ENCODE results near the gene ST13.

DNA sequence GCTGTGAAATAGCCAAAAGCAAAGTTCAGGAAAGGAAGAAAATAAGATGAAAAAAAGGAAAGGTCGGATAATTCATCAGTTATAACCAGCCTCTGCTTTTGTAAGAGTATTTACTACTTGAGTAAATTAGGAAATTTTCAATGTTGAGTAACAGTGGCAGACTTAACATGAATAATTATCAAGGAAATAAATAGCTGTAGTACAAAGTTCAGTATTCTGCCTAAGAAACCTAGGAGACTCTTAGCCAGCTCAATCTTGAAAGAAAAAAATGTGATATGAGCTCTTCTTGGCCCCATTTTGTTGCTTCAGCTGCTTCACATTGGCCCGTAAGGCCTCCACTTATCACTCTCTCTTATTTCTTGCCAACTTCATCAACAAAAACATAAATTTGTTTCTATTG is 22.5 kb upstream of the ST13 start:
- TF ChIP-seq, protein P1, sequence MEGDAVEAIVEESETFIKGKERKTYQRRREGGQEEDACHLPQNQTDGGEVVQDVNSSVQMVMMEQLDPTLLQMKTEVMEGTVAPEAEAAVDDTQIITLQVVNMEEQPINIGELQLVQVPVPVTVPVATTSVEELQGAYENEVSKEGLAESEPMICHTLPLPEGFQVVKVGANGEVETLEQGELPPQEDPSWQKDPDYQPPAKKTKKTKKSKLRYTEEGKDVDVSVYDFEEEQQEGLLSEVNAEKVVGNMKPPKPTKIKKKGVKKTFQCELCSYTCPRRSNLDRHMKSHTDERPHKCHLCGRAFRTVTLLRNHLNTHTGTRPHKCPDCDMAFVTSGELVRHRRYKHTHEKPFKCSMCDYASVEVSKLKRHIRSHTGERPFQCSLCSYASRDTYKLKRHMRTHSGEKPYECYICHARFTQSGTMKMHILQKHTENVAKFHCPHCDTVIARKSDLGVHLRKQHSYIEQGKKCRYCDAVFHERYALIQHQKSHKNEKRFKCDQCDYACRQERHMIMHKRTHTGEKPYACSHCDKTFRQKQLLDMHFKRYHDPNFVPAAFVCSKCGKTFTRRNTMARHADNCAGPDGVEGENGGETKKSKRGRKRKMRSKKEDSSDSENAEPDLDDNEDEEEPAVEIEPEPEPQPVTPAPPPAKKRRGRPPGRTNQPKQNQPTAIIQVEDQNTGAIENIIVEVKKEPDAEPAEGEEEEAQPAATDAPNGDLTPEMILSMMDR (IDR thresholded peaks at IDR 0.05 in 2 of 3, conservative IDR thresholded peaks at IDR 0.05 in 1 of 3; ENCODE audit: insufficient read depth in 2 of 3, low read depth in 1 of 3, low read length in 3 of 3) = no peak
- TF ChIP-seq CEBPB (tag; IDR thresholded peaks at IDR 0.05) = no peak
- TF ChIP-seq NR3C1 (CRISPR knock-in tag; IDR thresholded peaks at IDR 0.05) = no peak
- no peak for TF ChIP-seq EP300 (IDR thresholded peaks at IDR 0.05; ENCODE audit: low read length)
- TF ChIP-seq, protein P2, sequence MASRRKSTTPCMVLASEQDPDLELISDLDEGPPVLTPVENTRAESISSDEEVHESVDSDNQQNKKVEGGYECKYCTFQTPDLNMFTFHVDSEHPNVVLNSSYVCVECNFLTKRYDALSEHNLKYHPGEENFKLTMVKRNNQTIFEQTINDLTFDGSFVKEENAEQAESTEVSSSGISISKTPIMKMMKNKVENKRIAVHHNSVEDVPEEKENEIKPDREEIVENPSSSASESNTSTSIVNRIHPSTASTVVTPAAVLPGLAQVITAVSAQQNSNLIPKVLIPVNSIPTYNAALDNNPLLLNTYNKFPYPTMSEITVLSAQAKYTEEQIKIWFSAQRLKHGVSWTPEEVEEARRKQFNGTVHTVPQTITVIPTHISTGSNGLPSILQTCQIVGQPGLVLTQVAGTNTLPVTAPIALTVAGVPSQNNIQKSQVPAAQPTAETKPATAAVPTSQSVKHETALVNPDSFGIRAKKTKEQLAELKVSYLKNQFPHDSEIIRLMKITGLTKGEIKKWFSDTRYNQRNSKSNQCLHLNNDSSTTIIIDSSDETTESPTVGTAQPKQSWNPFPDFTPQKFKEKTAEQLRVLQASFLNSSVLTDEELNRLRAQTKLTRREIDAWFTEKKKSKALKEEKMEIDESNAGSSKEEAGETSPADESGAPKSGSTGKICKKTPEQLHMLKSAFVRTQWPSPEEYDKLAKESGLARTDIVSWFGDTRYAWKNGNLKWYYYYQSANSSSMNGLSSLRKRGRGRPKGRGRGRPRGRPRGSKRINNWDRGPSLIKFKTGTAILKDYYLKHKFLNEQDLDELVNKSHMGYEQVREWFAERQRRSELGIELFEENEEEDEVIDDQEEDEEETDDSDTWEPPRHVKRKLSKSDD (conservative IDR thresholded peaks at IDR 0.05; ENCODE audit: low read length) = no peak
- no peak for TF ChIP-seq ATF7 (IDR thresholded peaks at IDR 0.05)
- TF ChIP-seq DPF2 (IDR thresholded peaks at IDR 0.05) = no peak
- TF ChIP-seq, protein P3, sequence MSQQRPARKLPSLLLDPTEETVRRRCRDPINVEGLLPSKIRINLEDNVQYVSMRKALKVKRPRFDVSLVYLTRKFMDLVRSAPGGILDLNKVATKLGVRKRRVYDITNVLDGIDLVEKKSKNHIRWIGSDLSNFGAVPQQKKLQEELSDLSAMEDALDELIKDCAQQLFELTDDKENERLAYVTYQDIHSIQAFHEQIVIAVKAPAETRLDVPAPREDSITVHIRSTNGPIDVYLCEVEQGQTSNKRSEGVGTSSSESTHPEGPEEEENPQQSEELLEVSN (IDR thresholded peaks at IDR 0.05; ENCODE audit: borderline replicate concordance in 1 of 2, extremely low read depth in 1 of 2, insufficient read depth in 1 of 2, insufficient read length in 1 of 2, low read depth in 1 of 2, low read length in 1 of 2, poor library complexity in 1 of 2, severe bottlenecking in 1 of 2) = no peak
- no peak for TF ChIP-seq POLR2A (conservative IDR thresholded peaks at IDR 0.05)
- no peak for TF ChIP-seq CCAR2 (IDR thresholded peaks at IDR 0.05; ENCODE audit: low read depth, low read length)
- TF ChIP-seq ZBTB7A (IDR thresholded peaks at IDR 0.05; ENCODE audit: borderline replicate concordance, control insufficient read depth, low read depth, low read length) = no peak
- TF ChIP-seq, protein P4, sequence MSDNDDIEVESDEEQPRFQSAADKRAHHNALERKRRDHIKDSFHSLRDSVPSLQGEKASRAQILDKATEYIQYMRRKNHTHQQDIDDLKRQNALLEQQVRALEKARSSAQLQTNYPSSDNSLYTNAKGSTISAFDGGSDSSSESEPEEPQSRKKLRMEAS (CRISPR knock-in tag; IDR thresholded peaks at IDR 0.05) = no peak
- TF ChIP-seq RBM22 (IDR thresholded peaks at IDR 0.05; ENCODE audit: low read depth, low read length, poor library complexity, severe bottlenecking) = no peak
- TF ChIP-seq, protein P5, sequence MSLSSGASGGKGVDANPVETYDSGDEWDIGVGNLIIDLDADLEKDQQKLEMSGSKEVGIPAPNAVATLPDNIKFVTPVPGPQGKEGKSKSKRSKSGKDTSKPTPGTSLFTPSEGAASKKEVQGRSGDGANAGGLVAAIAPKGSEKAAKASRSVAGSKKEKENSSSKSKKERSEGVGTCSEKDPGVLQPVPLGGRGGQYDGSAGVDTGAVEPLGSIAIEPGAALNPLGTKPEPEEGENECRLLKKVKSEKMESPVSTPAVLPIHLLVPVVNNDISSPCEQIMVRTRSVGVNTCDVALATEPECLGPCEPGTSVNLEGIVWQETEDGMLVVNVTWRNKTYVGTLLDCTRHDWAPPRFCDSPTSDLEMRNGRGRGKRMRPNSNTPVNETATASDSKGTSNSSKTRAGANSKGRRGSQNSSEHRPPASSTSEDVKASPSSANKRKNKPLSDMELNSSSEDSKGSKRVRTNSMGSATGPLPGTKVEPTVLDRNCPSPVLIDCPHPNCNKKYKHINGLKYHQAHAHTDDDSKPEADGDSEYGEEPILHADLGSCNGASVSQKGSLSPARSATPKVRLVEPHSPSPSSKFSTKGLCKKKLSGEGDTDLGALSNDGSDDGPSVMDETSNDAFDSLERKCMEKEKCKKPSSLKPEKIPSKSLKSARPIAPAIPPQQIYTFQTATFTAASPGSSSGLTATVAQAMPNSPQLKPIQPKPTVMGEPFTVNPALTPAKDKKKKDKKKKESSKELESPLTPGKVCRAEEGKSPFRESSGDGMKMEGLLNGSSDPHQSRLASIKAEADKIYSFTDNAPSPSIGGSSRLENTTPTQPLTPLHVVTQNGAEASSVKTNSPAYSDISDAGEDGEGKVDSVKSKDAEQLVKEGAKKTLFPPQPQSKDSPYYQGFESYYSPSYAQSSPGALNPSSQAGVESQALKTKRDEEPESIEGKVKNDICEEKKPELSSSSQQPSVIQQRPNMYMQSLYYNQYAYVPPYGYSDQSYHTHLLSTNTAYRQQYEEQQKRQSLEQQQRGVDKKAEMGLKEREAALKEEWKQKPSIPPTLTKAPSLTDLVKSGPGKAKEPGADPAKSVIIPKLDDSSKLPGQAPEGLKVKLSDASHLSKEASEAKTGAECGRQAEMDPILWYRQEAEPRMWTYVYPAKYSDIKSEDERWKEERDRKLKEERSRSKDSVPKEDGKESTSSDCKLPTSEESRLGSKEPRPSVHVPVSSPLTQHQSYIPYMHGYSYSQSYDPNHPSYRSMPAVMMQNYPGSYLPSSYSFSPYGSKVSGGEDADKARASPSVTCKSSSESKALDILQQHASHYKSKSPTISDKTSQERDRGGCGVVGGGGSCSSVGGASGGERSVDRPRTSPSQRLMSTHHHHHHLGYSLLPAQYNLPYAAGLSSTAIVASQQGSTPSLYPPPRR (CRISPR knock-in tag; IDR thresholded peaks at IDR 0.05; ENCODE audit: borderline replicate concordance) = no peak

All from K562 (cell line).